Psoas muscle (tissue), 8 donors: ENCODE results near the gene RNF123. TPM values are rescaled to one million over a fixed set of nuclear protein-coding genes. Genes with fewer than 3 reads are reported as not detected.
"Not testable (repeated sequence)": the region's sequence is repeated elsewhere in the genome, so short reads cannot be mapped to it uniquely, and the experiment has no call there.

Experiments
- ATAC-seq, 4 donors: fragments of 200-7000 bp; cut with Tn5 transposase; one replicate each; pipeline ENCODE4 v1.9.1; 2020; ENCODE audit warnings: moderate library complexity in 3 of 4, mild to moderate bottlenecking in 2 of 4
- DNase-seq, 2 donors: peaks; one replicate each; pipeline ENCODE4 v3.0.0-alpha.2; 2020
- H3K27ac ChIP-seq: fragments of 200-600 bp; one replicate; pipeline ENCODE4 v1.8.0; 2022
- H3K27me3 ChIP-seq, 3 donors: fragments of 200-600 bp in 1 of 3; one replicate each; pipeline versions ENCODE4 v1.6.1 to v1.8.0; 2013 to 2022; ENCODE audit warnings: low read length in 2 of 3, mild to moderate bottlenecking in 2 of 3, moderate library complexity in 1 of 3; ENCODE audit not compliant: insufficient read depth in 3 of 3
- H3K36me3 ChIP-seq, 2 donors: fragments of 200-600 bp in 1 of 2; one replicate each; pipeline versions ENCODE4 v1.6.1 to v1.8.0; 2013 to 2022; ENCODE audit warnings: low read depth in 1 of 2, mild to moderate bottlenecking in 1 of 2, moderate library complexity in 1 of 2; ENCODE audit not compliant: insufficient read depth in 1 of 2
- H3K4me1 ChIP-seq: fragments of 200-600 bp; one replicate; pipeline ENCODE4 v1.8.0; 2022
- H3K4me3 ChIP-seq: fragments of 200-600 bp; one replicate; pipeline ENCODE4 v1.8.0; 2022; ENCODE audit warnings: mild to moderate bottlenecking
- H3K9me3 ChIP-seq: fragments of 200-600 bp; one replicate; pipeline ENCODE4 v1.8.0; 2022
- CTCF ChIP-seq: fragments of 200-600 bp; IDR thresholded peaks from one replicate; pipeline ENCODE4 v1.8.0; 2022; ENCODE audit warnings: antibody characterized with exemption
- WGBS, 3 donors: extraction: QIAGEN DNeasy Blood & Tissue Kit; methylation state at CpG; one replicate each; pipeline versions ENCODE4 v1.1.6 to v1.1.7; 2013; 5-methylcytosine and 5-hydroxymethylcytosine counted together
- intact Hi-C, 2 donors: fragments of 100-400 bp; cut with DNase I; formaldehyde crosslinking; loops; one replicate each; pipeline versions ENCODE4 v1.11.0 to v1.14.2; 2022
- polyA plus RNA-seq, 3 donors: library from polyadenylated mRNA; stranded (reverse); fragments of 200-250 nt; gene quantifications; one replicate each; pipeline ENCODE4 v1.2.3, GENCODE V29; 2013
- total RNA-seq, 4 donors: library from RNA; stranded (reverse); fragmentation: NEBNext Ultra II Directional in 2 of 4; extraction: Animal tissue kit (Norgen Biotek cat#: 25700) in 2 of 4; gene quantifications; one replicate each; pipeline versions ENCODE4 v1.2.1 to v1.2.4, GENCODE V29; 2021 to 2023
- donor health status: healthy with polysubstance abuse.
- donor health status: DM: no; HTN: no; CAD: no; lungs with moderate emphysema.
- donor health status: Bipolar disorder and iron deficiency.
- donor health status: healthy.
- donor health status: DM: yes; HTN: yes; CAD: no.
- donor health status: DM: no; HTN: no; CAD: no.
- donor health status: DM: no; HTN: no; CAD: no.
- donor health status: DM: yes; HTN: yes; CAD: no.

RNF123 gene
- total and polyA plus RNA-seq, 7 donors = 36.1 to 170 (median 105) TPM

GRCh38 chr3:49694409-49695070, 5.2 kb downstream of the RNF123 start:
- peaks cover 0 to 34% of the 10 kb centered on the region in 2 donors for H3K36me3 ChIP-seq
- peak; percentile 88 to 92 (median 92) for ATAC-seq
- peak overlapping the region; percentile 94 for H3K27ac ChIP-seq
- H3K9me3 ChIP-seq, intact Hi-C loops, H3K27me3 ChIP-seq: not testable (repeated sequence)
- TF ChIP-seq CTCF = peak; percentile 17
- WGBS, 3 donors = 15 to 26% (median 17%) methylated on average over 6 of the region's 6 CpGs
- peaks cover 45% of the 10 kb centered on the region for H3K4me1 ChIP-seq
- DNase-seq = peak; percentile 59 to 88
- peak overlapping the region; percentile 9 for H3K4me3 ChIP-seq

- DNase-seq (peak in 1 of 2 donors; percentile 67), ATAC-seq (peak; percentile 83 to 87 (median 85))
- H3K27me3 ChIP-seq, H3K9me3 ChIP-seq, H3K4me3 ChIP-seq, intact Hi-C loops: not testable (repeated sequence)
- H3K36me3 ChIP-seq = peaks cover 0 to 43% of the 10 kb centered on the region in 2 donors
- H3K4me1 ChIP-seq = peaks cover 45% of the 10 kb centered on the region
- whole genome bisulfite sequencing, 3 donors = 19 to 67% (median 33%) methylated on average over 3 to 4 of the region's 4 CpGs
- H3K27ac ChIP-seq = peak overlapping the region; percentile 94
These were observed 6.1 kb downstream of the RNF123 start for GRCh38 chr3:49695350-49696015.

- H3K4me3 ChIP-seq = no peak overlapping the region
- peaks cover 8% of the 10 kb centered on the region for H3K4me1 ChIP-seq
- ATAC-seq (no peak), DNase-seq (no peak)
- H3K36me3 ChIP-seq = peaks cover 0 to 76% of the 10 kb centered on the region in 2 donors
- H3K9me3 ChIP-seq = no peaks in the 10 kb centered on the region
- intact Hi-C loops = no loop called here
- no peak for TF ChIP-seq CTCF
- H3K27me3 ChIP-seq = no peaks in the 10 kb centered on the region
- 72 to 87% (median 77%) methylated on average over 11 to 16 of the region's 16 CpGs for WGBS, 3 donors
- H3K27ac ChIP-seq = peak overlapping the region; percentile 30
These were observed 10.1 kb downstream of the RNF123 start for GRCh38 chr3:49699281-49699979.

- peaks cover 6% of the 10 kb centered on the region for H3K4me1 ChIP-seq
- intact Hi-C loops = loop anchor here in 1 of 2 donors (5.0 kb wide), 1 partner anchor 207 kb away; no protein-coding TSS in a partner anchor
- DNase-seq (no peak), ATAC-seq (no peak)
- peak overlapping the region; percentile 30 for H3K27ac ChIP-seq
- no peak for TF ChIP-seq CTCF
- no peaks in the 10 kb centered on the region for H3K27me3 ChIP-seq
- H3K9me3 ChIP-seq = no peaks in the 10 kb centered on the region
- H3K4me3 ChIP-seq = no peak overlapping the region
- 50 to 67% (median 51%) methylated on average over 8 of the region's 8 CpGs for WGBS, 3 donors
- H3K36me3 ChIP-seq = peaks cover 0 to 82% of the 10 kb centered on the region in 2 donors
These were observed 10.7 kb downstream of the RNF123 start for GRCh38 chr3:49700014-49700413.
